T-helper 9 cell (primary cell): Measurements from ENCODE around the gene FNDC3B.

ENCODE experiments used
- DNase-seq: peaks from one replicate; pipeline ENCODE4 v3.0.0-alpha.2; 2020

The FNDC3B gene

DNA sequence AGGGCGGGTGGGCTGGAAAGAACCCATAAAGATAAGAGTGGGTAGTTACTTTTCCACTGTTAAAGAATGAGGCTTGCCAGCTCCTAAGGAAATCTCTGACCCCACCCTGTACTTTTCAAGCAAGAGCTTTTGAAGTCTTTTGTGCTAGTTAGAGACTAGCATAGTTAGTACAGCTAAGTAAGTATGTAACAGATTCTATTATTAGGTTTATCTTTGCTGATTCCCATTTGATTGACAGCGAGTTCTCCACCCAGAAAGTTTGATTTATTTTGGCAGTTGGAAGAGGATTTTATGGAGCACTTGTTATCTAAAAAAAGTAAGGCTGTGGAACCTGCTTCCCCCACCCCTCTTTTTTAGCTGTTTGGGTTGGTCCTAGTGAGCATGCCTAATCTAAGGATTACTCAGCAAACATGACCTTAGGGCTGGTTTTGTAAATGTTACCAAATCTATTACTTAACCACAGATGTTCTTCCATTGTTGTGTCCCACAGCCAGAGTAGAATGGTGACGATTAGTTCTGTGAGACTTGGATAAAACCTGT lies 57.6 kb downstream of the FNDC3B start:
- no peak for DNase-seq

DNA sequence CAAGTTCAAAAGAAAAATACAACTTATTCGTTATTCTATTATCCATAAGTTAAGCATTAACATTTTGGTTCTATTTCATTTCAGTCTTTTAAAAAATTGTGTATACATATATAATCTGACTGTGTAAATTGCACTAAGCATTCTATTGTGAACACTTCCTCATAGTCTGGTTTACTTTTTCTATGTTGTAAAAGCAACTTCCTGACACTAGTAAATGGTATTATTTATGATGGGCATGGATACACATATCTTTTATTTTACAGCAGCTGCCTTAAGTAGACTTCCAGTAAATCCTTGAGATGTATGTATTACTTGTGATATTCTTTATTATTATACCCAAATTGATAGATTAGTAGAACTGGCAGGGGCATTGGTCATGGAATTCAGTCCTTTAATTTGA lies 58.2 kb downstream of the FNDC3B start:
- no peak for DNase-seq

DNA sequence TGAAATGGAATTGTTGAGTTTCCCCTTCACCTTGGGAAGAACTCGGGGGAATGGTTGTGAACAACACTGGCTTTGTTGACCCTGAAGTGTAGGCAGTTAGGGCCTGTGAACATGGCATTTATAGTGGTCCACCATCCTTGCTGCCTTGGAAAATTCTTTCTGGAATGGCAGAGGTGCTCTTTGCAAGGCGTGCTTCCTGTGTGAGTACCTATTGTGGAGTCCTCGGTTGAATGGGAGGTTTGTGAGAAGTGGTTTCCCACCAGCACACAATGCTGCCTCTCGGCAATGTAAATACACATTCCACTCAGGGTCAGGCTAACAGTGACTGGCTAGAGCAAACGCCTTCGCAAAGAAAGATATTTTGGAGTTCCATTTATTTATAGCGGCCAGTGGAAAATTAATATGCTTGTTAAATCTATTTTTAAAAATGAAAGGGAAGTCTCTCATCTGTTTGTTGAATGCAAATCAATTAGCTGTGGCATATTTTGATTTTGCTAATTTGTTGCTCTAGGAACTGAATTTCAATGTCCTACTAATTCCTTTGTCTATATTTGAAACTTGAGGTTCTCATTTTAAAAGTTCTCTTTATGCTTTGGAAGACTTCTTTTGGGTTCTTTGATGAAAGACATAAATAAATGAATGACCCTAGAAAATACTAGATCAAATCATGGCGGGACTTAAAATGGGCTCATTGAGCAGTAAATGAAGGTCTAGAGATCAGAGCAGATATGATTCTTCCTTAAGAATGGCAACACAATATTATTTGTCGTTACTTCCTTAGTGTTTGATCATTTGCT lies 59.5 kb downstream of the FNDC3B start:
- no peak for DNase-seq

DNA sequence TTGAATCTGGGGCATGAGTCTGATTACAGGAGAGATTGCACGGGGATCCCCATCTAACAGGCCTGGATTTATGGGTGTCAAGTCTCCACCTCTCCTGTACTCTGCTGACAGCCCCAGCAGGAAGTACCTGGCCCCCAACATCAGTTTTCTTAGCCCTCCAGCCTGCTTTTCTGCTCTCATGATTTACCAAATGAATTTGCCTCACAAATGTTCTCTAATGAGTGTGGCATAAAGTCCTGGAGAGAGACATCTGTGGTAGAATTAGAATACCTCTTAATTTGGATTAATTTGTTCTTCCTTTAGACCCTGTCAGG lies 60.1 kb downstream of the FNDC3B start:
- no peak for DNase-seq

DNA sequence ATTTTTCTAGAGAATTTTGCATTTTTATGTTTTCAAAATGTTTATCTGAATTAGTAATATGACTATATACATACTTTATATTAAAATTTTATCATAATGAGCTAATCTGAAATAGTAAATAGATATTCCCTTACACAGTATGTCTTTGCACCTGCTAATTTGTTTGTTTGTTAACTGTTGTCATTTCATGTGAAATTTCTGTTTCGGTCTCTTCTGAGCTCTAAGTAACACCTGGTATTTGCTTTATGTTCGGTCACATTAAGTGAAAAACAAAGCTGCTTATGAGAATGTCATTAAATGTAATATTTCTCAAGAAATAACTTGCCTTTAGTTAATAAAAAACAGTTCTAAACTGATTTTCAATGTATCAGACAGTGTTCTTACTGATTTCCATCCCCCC lies 61.1 kb downstream of the FNDC3B start:
- DNase-seq = no peak

DNA sequence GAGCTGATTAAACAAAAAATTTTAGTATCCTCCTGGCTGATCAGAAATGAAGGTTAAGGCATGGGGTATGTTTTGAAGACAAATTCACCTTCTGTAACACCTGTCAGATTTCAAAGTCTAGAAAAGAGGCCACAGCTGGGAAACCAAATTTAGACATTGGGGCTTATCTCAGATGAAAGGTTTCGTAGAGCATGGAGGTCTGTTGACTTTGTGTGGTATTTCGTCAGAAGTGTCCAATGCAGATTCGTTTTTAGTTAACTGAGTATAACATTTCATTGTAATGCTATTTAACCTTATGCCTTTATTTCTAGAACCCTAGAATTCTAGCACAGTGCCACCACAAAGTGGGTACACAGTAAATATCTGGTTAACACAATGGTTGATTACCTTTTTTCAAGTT lies 61.7 kb downstream of the FNDC3B start:
- DNase-seq = no peak

DNA sequence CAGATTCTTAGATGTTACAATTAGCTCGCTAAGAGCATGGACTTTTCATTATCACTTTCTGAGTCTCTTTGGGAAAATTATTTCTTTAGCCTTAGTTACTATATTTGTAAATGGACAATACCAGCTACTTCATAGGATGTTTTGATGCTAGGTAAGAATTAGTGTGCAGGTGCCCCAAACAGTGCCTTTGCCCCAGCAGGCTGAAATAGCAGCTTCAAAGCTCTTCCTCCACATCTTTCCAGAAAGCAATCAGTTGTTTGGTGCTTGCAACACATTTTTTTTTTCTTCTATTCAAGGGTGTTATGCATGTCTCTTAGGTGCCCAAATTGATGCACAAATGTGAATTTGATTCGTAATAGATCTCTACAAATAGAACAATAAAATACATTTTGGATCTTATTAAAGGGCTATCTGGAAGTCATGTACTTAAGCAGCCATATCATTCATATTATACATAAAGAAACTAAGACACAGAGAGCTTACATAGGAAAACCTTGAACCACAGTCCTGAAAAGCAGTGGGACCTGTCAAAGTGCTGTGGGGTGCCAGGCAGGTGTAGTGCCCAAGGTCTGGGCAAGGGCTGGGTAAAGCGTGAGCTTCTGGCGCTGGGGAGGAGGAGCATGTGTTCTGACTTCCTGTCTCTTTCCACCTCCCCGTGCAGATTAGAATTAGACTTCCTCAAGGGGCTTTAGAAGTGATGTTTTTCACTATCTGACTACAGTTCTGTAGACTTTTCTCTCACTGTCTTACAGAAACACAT lies 62.9 kb downstream of the FNDC3B start:
- DNase-seq = peak; percentile 23

DNA sequence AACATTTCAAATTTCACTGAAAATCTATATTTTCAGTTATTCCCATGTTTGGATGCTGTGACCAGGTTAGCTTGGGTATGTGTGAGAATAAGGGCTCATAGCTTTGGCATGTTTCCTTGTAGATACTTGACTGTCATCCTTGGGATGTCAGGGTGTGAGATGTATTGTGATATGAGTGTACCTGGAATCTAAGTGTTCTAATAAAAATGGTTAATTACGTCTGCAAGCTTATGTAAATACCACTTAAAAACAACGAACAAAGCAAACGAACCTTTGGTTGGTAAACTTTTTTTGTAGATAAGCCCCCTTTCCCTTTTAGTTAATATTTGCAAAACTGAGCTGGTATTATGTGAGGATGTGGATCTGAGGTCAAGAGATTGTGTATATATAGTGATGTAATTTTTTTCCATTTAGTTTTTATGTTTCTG lies 63.5 kb downstream of the FNDC3B start:
- no peak for DNase-seq

DNA sequence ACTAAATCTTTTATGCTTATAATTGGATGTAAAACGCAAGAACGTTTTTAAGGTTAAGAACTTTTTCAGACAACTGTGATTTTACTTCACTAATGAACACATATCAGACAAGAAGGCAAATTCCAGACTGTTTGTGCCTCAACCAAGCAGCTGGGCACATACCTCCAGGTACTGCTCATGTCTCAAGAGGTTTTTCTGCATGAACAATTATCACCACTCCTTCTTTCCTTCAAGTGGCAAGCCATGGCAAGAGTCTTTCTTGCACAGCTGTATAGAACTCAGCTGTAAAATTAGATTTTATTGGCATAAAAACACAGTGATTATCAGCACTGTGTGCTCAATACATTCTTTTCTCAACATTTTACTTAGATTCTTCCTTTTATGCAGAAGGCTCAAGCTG lies 64.3 kb downstream of the FNDC3B start:
- DNase-seq = no peak

DNA sequence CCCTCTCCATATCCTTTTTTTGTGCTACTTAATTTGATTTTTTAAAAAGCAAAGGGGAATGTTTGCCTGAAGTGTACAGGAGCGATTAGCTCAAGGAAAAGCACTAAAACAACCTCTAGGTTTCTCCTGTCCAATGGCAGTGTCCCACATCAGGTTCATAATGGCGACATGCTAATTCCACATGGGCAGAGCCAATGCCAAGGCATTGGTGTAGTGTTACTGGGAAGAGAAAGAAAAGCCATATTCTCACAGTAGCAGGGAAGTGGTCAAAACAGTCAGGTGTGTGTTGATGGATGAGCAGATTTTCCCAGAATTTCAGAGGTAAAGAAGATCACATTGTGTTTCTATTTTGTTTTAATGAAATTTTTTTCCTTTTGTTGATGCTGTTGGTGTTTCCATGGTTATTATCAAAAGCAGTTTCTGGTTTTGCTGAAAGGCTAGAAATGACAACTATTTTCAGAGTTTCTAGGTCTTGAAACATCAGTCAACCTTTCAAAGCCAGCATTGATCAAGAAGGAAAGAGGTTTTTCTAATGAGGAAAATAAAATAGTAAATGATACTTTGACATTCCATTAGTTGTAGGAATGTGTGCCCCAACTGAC lies 65.2 kb downstream of the FNDC3B start:
- no peak for DNase-seq

DNA sequence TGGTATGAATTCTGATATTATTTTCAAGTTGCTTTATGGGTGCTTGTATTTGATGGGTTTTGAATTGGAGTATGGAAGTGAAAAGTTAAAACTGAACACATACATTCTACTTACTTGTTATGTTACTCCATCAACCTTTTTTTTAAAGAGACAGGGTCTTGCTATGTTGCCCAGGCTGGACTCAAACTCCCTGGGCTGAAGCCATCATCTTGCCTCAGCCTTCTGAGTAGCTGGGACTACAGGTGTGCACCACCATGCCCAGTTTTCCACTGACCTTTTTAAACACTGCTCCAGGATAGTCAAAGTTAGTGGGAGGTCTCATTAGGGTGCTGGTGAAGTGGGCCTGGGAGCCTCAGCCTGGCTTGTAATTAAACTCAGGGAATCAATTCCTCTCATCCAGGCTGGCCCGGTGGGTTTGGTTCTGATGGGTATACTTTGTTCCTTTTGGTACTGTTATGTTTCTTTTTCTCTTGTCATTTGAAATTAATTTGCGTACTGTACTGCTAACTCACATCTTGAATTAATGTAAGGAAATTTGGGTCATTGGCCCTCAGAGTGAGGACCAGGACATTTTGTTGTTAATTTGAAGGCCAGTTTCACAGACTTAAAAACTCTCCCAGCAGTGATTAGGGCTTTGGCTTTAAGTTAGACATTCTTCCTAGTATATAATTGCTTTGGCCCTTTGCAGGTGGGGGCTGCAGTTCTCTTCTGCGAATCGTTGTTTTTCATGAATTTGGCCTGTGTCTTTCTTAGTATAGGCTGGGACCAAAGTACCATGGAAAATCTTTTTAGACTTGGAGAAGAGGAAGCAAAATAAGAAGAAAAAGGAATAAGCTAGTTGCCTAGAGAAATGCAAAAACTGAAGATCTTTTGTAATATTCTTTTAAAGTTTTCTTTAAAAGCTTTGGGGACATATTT lies 66.9 kb downstream of the FNDC3B start:
- DNase-seq = no peak

DNA sequence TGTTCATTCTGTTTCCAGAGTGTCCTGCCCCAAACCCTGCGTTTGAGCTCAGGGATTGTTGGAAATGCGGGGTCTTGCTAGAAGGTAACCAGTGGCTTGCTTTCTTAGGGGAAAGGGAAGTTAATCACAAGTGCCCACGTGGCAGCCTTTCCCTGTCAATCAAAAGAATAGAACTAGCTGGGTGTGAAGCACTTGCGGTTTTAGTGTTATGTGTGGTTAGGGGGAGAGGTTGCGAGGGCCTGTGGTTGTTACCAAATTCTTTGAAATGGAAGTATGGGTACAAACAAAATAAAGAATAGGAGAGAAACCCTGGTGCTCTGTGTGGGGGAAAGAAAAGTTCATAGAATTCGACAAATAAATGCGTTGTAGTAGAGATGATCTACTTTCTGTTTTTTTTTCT lies 67.6 kb downstream of the FNDC3B start:
- DNase-seq = peak; percentile 31

DNA sequence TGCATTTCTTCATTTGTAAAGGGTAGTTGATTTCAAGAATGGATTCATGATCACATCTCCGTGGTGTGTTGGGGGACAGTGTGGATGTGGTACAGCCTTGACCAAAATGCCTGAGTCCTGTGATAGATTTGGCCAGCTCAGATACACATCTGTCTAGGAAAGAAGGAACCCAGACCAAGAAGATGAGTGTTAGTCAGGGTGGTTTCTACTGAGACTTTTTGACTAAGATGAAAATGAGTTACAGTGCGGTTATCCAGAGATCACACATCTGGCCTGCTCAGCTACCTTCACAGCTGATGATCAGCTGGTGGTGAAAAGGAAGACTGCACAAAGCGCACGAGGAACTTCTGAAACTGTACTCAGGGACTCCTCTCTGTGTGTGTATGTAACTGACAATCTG lies 68.0 kb downstream of the FNDC3B start:
- peak; percentile 30 for DNase-seq

DNA sequence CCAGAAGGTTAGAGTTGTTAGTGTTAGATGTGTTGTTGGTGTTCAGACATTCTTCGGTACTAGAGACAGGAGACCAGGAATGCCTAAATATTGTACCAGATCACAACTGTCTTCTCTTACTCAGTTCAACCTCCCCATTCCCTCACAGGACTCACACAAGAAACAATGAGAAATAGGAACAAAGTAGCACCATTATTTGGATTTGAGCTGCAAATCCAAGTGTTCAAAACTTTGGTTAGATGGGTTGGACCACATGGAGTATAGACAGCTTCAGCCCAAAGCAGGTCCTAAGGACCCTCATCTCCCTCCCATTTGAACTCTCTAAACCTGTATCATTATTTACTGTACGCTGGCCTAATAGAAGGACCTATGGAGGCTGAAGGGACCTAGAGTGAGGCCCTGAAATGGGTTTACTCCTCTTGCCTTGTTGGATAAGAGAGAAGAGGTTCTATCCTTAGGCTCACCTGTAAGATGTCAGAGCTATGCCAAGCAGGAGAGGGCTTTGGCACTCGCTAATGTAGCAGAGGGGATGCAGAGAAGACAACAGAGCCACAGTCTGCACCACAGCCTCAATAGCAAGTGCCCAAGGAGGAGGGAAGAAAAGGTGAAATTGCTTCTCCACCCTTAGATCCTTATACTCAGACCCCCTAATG lies 70.9 kb downstream of the FNDC3B start:
- DNase-seq = no peak

DNA sequence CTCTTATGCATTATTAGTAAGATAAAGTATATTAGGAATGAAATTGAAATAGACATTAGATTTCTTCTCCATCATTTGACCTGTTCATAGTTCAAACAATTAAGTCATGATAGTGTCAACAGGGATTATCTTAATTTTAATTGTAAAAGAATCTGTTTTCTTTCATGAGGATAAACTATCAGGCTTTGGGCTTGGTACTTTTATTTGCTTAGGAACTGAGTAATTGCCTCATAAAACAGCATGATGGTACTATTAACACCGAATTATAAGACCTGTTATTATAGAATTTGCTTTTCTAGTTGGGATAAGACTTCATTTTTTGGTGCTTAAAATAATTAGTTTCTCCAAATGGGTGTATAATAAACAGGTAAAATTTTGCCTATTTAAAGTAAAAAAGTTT lies 71.8 kb downstream of the FNDC3B start:
- DNase-seq = no peak

DNA sequence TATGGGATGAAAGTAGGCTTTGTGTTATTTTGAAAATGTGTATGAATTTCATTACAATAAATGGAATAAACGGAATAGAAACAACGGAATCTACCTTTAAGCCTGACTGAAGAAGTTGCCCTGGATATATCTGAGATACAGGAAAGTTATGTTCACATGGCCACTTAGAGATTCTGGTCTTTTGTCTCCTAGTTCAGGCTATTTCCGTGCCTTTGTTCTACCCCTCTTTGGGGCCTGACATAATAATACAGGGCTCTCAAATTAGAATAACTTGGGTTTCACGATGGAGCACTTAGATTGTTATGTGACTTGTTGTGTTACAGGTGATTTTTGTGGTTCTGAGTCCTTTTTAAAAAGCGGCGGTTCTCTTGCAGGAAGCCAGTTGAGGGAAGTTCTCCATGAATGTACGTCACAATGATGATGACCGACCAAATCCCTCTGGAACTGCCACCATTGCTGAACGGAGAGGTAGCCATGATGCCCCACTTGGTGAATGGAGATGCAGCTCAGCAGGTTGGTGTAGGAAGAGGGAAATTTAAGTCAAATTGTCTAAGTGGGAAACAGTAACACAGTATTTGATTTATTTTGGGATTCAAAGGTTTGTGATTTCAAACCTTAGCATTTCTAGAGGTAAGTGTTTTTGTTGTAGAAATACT lies 72.8 kb downstream of the FNDC3B start:
- no peak for DNase-seq

DNA sequence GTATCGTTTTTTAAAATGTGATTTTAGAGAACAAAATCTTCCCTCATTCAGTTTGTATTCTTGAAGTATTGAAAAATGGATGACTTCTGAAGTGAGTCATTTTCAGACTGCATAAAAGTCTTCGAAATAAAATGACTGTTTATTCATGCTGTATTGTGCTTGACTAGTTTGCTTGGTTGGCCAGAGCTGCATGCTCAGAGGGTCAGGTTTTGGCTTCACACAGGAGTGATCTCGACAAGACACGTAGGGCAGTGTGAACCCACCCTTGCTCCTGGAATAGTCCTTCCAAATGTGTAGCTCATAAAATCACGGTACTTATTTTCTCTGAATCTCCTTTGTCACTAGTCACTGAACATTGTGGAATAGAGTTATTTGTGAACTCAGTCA lies 73.3 kb downstream of the FNDC3B start:
- no peak for DNase-seq

DNA sequence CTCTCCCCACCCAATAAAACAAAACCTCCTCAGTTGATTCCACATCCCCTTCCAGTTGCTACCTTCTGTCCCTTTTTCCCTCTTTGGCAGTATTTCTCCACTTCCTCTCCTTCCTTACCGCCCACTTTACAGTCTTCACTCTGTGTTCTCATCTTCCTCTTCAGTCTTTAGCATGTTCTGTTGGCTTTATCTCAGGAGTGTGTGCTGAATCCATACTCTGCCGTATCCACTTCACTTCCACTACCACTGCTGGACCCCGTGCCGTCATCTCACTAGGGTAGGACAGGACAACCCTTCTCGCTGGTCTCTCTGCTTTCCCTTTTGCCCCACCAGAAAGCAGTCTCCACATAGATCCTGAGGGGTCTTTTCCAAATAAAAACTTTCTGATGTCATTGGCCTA lies 74.3 kb downstream of the FNDC3B start:
- DNase-seq = no peak

DNA sequence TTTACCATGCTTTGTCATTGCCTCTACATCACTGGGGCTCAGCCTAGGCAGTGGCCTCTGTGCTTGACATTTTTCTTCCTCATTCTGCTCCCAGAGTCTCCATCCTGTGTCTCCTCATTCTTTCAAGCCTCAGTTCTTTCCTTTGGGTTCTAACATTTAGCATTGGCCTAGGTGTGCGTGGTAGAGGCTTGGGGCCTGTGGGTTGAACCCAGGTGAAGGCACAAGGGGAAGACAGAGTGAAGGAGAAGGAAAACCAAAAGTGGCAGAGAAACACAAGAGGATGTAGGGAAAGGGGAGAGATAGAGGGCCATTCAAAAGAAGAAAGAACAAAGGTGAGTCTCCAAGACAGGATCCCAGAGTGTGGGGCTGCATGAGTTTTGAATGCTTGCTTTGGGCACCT lies 75.7 kb downstream of the FNDC3B start:
- no peak for DNase-seq

DNA sequence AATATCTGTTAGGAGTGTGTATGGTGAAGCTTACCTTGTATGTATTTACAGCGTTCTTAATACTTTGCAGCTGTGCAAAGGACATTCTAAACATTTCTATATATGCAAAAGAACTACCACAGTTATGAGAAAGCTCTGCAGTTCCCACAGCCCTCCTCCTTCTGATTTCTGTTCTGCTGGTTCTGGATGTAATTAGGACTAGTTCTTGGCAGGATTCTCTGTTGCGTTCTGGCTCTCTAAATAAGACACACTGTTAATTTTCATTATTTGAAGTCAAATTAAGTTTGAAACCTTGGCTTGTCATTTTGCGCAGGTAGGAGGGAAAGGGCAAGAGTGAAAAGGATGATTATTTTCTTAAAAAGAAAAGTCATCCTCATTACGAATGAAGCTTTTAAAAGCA lies 76.4 kb downstream of the FNDC3B start:
- no peak for DNase-seq

DNA sequence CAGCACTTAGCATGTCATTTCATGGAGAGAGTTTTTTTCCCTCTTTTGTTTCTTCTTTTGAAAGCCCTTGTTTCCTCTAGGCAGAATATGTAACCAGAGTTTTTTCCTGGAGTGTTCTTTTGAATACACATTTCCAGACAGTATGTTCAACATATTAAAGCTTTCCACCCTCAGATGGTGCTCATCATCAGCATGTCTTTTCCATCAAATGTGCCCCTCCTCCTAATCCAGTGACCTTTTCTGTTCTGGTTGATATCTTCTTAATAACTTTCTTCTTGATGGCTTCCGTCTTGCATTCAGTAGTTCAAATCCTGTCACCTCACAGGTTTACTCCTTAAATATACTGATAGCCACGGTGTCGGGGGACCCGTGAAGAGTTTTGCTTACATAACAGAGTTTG lies 78.6 kb downstream of the FNDC3B start:
- DNase-seq = no peak
